ENCODE measurements around the gene ELMOD1.

DNA sequence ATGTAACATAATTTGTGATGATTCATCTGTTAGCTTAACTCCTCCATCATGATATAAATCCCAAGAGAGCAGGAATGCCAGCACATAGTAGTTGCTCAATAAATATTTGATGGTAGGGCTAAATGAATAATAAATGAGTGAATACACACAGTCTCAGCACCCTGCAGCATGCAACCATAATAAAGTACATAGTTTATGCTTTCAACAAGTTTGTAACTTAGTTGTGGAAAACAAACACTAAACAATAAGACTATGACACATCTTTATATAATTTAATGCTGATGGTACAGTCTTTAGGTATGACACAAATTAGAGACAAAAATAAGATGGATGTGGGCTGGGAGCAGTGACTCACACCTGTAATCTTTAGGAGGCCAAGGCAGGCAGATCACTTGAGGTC lies 29.3 kb upstream of the ELMOD1 start:
- TF ChIP-seq, protein P1, sequence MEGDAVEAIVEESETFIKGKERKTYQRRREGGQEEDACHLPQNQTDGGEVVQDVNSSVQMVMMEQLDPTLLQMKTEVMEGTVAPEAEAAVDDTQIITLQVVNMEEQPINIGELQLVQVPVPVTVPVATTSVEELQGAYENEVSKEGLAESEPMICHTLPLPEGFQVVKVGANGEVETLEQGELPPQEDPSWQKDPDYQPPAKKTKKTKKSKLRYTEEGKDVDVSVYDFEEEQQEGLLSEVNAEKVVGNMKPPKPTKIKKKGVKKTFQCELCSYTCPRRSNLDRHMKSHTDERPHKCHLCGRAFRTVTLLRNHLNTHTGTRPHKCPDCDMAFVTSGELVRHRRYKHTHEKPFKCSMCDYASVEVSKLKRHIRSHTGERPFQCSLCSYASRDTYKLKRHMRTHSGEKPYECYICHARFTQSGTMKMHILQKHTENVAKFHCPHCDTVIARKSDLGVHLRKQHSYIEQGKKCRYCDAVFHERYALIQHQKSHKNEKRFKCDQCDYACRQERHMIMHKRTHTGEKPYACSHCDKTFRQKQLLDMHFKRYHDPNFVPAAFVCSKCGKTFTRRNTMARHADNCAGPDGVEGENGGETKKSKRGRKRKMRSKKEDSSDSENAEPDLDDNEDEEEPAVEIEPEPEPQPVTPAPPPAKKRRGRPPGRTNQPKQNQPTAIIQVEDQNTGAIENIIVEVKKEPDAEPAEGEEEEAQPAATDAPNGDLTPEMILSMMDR (IDR thresholded peaks at IDR 0.05; ENCODE audit: low read depth, low read length): no peak
- TF ChIP-seq EZH2phosphoT487 (IDR thresholded peaks at IDR 0.05; ENCODE audit: low read depth): no peak

Data from OCI-LY3 (cell line).